ENCODE measurements around the gene FUZ. TPM values are rescaled to one million over a fixed set of nuclear protein-coding genes. Genes with fewer than 3 reads are reported as not detected.
"Not testable (repeated sequence)": the region's sequence is repeated elsewhere in the genome, so short reads cannot be mapped to it uniquely, and the experiment has no call there.

Gene FUZ
- total RNA-seq, 1 donor from 2014 or later, result 23.9 TPM

GRCh38 chr19:49833599-49833998 lies 20.5 kb upstream of the FUZ start:
- no peak for DNase-seq (ENCODE audit: low read depth, low spot score)

- no peak for DNase-seq (ENCODE audit: low read depth, low spot score)
Measured at GRCh38 chr19:49832556-49832955, 19.5 kb upstream of the FUZ start.

- no peak for DNase-seq (ENCODE audit: low read depth, low spot score)
Measured at GRCh38 chr19:49831592-49831991, 18.5 kb upstream of the FUZ start.

DNA sequence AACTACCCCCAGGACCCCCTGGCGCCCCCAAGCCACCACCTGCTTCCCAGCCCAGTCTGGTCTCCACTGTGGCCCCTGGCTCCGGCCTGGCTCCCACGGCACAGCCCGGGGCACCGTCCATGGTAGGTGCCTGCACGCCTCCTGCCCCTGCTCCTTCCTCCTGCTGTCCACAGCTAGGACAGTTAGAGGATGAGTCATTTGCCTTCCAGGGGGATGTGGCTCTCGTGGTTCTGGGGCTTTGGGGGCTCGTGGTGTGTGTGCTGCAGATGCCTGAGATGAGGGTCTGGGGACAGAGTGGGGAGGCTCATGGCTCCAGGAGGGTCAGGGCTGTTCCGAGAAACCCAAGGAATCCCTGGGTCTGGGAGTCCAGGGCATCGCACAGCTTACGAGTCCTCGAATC lies 17.7 kb upstream of the FUZ start:
- no peak for DNase-seq (ENCODE audit: low read depth, low spot score)

DNA sequence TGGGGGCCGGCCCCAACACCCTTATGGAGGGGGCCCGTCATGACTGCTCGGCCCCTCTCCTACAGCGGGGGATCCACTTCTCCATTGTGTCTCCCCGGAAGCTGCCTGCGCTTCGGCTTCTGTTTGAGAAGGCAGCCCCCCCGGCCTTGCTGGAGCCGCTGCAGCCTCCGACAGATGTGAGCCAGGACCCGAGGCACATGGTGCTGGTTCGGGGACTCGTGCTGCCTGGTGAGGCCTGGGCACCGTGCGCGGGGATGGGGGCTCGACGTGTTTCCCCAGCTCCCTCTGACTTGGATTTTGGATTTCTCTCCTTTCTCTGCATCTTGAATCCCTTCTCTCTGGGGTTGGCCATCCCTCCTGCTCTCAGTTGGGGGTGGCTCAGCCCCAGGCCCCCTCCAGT lies 16.6 kb upstream of the FUZ start:
- no peak for DNase-seq (ENCODE audit: low read depth, low spot score)

DNA sequence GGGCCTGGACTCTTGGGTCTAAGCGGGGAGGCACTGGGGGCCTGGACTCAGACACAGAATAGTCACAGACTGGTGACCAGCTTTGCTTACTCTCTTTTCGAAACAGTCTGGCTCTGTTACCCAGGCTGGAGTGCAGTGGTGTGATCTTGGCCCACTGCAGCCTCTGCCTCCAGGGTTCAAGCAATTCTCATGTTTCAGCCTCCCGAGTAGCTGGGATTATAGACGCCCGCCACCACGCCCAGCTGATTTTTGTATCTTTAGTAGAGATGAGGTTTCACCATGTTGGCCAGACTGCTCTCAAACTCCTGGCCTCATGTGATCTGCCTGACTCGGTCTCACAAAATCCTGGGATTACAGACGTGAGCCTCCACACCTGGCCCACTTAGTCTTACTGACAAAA lies 16.1 kb upstream of the FUZ start:
- DNase-seq (ENCODE audit: low read depth, low spot score), result no peak

GRCh38 chr19:49827034-49827433 lies 13.9 kb upstream of the FUZ start:
- DNase-seq (ENCODE audit: low read depth, low spot score), result no peak

- no peak for DNase-seq (ENCODE audit: low read depth, low spot score)
Measured at GRCh38 chr19:49824662-49825061, 11.6 kb upstream of the FUZ start.

GRCh38 chr19:49823472-49823871 lies 10.4 kb upstream of the FUZ start:
- DNase-seq (ENCODE audit: low read depth, low spot score), result no peak

DNA sequence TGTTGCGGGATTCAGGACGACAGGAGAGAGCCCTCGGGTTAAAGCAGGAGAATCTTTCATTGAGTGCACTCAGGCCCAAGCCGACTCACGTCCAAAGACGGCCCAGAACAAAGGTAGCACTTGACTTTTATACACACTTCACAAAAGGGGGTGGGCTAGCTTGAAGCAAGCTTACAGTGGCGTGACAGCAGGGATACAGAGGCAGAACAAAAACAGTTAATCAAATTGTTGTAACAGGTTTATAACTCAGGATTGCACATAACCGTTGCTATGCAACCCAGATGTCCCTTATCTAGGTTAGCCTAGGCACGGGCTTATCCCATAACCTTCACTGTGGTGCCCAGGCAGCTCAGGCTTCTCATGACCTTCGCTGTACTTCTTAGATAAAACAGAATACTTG lies 7.0 kb upstream of the FUZ start:
- DNase-seq (ENCODE audit: low read depth, low spot score), result no peak

GRCh38 chr19:49819452-49820115 lies 6.5 kb upstream of the FUZ start:
- DNase-seq (ENCODE audit: low read depth, low spot score), result not testable (repeated sequence)

DNA sequence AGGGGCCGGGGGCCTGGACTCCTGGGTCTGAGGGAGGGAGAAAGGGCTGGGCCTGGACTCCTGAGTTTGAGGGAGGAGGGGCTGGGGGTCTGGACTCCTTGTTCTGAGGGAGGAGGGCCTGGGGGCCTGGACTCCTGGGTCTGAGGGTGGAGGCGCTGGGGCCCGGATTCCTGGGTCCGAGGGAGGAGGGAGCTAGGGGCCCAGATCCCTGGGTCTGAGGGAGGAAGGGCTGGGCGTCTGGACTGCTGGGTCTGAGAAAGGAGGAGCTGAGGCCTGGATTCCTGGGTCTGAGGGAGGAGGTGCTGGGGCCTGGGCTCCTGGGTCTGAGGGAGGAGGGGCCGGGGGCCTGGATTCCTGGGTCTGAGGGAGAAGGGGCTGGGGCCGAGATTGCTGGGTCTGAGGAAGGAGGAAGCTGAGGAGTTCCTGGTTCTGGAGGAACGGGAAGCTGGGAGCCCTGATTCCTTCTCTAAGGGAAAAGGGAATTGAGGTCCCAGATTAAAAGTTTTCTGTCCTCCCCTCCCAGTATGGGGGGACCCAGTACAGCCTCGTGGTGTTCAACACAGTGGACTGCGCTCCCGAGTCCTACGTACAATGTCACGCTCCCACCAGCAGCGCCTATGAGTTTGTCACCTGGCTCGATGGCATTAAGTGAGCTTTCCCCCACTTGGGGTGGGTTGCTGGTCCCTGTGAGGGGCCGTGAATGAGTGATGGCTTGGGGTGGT lies 5.7 kb upstream of the FUZ start:
- DNase-seq (ENCODE audit: low read depth, low spot score), result no peak

DNA sequence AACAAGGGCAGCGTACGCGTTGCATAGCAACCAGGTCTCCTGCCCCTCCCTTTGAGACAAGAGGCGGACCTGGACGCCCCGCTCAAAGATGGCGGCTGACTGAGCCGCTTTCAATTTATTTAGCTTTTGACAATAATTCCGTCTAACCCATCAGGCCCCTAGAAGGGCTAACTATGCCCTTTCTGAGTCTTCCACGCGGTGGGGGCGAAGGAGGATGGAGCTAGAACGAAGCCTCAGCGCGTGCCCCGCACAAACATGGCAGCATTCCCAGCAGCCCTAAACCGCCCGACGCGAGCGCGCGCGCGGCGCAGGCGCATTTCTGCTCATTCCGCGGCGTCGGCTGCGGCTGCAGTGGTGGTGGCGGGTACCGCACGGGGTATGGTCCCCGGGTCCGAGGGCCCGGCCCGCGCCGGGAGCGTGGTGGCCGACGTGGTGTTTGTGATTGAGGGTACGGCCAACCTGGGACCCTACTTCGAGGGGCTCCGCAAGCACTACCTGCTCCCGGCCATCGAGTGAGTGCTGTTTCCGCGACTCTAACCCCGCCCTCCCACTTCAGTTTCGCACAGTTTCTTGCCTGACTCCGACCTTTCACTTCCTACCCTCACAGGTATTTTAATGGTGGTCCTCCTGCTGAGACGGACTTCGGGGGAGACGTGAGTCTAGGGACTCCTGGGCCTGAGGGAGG lies 5.0 kb upstream of the FUZ start, which contains the start of gene MED25:
Gene MED25 (plus strand): TSS at position 326 of the 685 bp plus-strand sequence. CDS start 53 bp downstream, at position 379.
- peak; percentile 43 for DNase-seq (ENCODE audit: low read depth, low spot score)

GRCh38 chr19:49816590-49816989 lies 3.5 kb upstream of the FUZ start:
- no peak for DNase-seq (ENCODE audit: low read depth, low spot score)

DNA sequence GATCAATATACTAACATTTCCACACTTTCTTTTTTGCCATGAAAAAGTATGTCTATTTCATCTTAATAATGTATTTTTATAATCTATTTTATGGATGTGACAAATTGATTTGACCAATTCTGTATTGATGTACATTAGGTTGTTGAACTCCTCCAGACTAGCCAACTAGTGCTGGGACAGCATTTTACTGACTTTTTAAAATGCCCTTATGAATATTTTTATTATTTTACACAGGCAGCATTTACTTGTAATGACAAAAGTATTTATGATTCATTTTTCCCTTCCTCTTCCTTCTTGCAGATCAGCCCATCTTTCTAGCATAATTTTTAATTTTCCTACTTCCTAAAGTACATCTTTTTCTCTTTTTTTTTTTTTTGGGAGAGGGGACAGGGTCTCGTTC lies 918 bp upstream of the FUZ start:
- DNase-seq (ENCODE audit: low read depth, low spot score), result no peak

- DNase-seq (ENCODE audit: low read depth, low spot score), result no peak
Measured at GRCh38 chr19:49812452-49812996, 568 bp downstream of the FUZ start.

GRCh38 chr19:49811328-49811727 lies 1.8 kb downstream of the FUZ start:
- DNase-seq (ENCODE audit: low read depth, low spot score), result no peak

GRCh38 chr19:49809941-49810389 lies 3.1 kb downstream of the FUZ start:
- DNase-seq (ENCODE audit: low read depth, low spot score), result no peak

- DNase-seq (ENCODE audit: low read depth, low spot score), result no peak
Measured at GRCh38 chr19:49809160-49809940, 3.7 kb downstream of the FUZ start.

DNA sequence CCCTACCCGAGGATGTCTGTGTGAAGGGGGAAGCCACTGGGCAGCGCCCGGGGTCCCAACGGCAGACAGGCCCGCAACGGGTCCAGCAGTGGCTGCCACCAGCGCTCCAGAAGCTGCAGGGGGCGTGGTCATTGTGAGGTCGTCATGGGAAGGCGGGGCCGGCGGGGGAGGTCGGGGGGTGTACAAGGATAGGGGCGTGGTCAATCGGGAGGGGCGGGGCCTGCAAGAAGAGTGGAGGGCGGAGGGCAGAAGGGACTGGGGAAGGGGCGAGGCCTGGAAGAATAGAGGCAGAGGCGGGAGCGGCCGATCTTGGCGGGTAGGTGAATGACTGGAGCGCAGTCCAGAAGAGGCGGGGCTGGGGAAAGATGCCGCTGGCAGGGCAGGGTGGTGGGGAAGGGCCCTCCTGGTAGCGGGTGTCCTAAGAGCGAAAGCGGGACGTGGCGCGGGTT lies 4.4 kb downstream of the FUZ start:
- DNase-seq (ENCODE audit: low read depth, low spot score), result peak; percentile 51

All from pulmonary artery endothelial cell (primary cell).